Keratinocyte (primary cell): Measurements from ENCODE around the gene CD8B2. TPM values are rescaled to one million over a fixed set of nuclear protein-coding genes. Genes with fewer than 3 reads are reported as not detected.
A peak's percentile ranks its signal among the peaks of the same experiment; 100 is the strongest.
"Not testable (repeated sequence)": the region's sequence is repeated elsewhere in the genome, so short reads cannot be mapped to it uniquely, and the experiment has no call there.

Experiments used
- DNase-seq: peaks from one replicate; pipeline ENCODE4 v3.0.0-alpha.2; 2011; ENCODE audit warnings: low read depth, missing footprints, low spot score
- FAIRE-seq: peaks from 2 replicates; lab custom pipeline; 2011; peaks lifted over from hg19 to GRCh38; lab: Jason Lieb, UNC
- H2AFZ ChIP-seq: 2 replicates; pipeline ENCODE4 v1.6.0; 2012; ENCODE audit warnings: low read length, control low read depth, inconsistent platforms; ENCODE audit not compliant: control insufficient read depth
- H3K27ac ChIP-seq: 2 replicates; pipeline ENCODE4 v1.5.1; 2011; ENCODE audit warnings: low read length; ENCODE audit not compliant: control insufficient read depth, insufficient read depth
- H3K27me3 ChIP-seq: 3 replicates; pipeline ENCODE4 v1.6.0; 2011; ENCODE audit warnings: low read length; ENCODE audit not compliant: control insufficient read depth, insufficient read depth; ENCODE audit errors: extremely low read depth
- H3K36me3 ChIP-seq, 2 experiments: 2 replicates in 1 of 2; 3 replicates in 1 of 2; pipeline ENCODE4 v1.5.1; 2011; ENCODE audit warnings: low read length in 2 of 2, mild to moderate bottlenecking in 1 of 2; ENCODE audit not compliant: control insufficient read depth in 2 of 2, insufficient read depth in 2 of 2; ENCODE audit errors: extremely low read depth in 1 of 2
- H3K4me1 ChIP-seq: 3 replicates; pipeline ENCODE4 v1.5.1; 2011; ENCODE audit warnings: low read length; ENCODE audit not compliant: control insufficient read depth, insufficient read depth; ENCODE audit errors: extremely low read depth
- H3K4me2 ChIP-seq: 3 replicates; pipeline ENCODE4 v1.6.0; 2011; ENCODE audit warnings: low read depth, low read length; ENCODE audit not compliant: control insufficient read depth, insufficient read depth; ENCODE audit errors: extremely low read depth
- H3K4me3 ChIP-seq, 3 experiments: fragments of 200-600 bp in 1 of 3; sonication (generic) in 1 of 3; 2 replicates in 2 of 3; 3 replicates in 1 of 3; pipeline ENCODE4 v1.5.1; 2011 to 2016; ENCODE audit warnings: low read length in 3 of 3, mild to moderate bottlenecking in 3 of 3, control low read depth in 2 of 3, inconsistent platforms in 1 of 3, low read depth in 1 of 3, mixed read lengths in 1 of 3, mixed run types in 1 of 3, moderate library complexity in 1 of 3; ENCODE audit not compliant: control insufficient read depth in 2 of 3, insufficient read depth in 2 of 3; ENCODE audit errors: extremely low read depth in 1 of 3
- H3K79me2 ChIP-seq: 2 replicates; pipeline ENCODE4 v1.6.0; 2012; ENCODE audit warnings: low read length; ENCODE audit not compliant: control insufficient read depth, insufficient read depth
- H3K9ac ChIP-seq: 3 replicates; pipeline ENCODE4 v1.6.0; 2011; ENCODE audit warnings: low read length; ENCODE audit not compliant: control insufficient read depth, insufficient read depth; ENCODE audit errors: extremely low read depth
- H3K9me1 ChIP-seq: 3 replicates; pipeline ENCODE4 v1.6.0; 2011; ENCODE audit warnings: low read length; ENCODE audit not compliant: control insufficient read depth, insufficient read depth; ENCODE audit errors: extremely low read depth
- H3K9me3 ChIP-seq: 2 replicates; pipeline ENCODE4 v1.5.1; 2012; ENCODE audit warnings: low read depth, low read length; ENCODE audit not compliant: control insufficient read depth
- H4K20me1 ChIP-seq: 3 replicates; pipeline ENCODE4 v1.6.0; 2011; ENCODE audit warnings: low read length; ENCODE audit not compliant: control insufficient read depth, insufficient read depth; ENCODE audit errors: extremely low read depth
- CTCF ChIP-seq, 3 experiments: IDR thresholded peaks in 1 of 3; conservative IDR thresholded peaks in 1 of 3; optimal IDR thresholded peaks in 1 of 3; 2 replicates in 2 of 3; 3 replicates in 1 of 3; pipeline versions ENCODE3 to v1.5.1; 2011; ENCODE audit warnings: low read length in 3 of 3, mild to moderate bottlenecking in 3 of 3, moderate library complexity in 2 of 3, control low read depth in 1 of 3, inconsistent platforms in 1 of 3; ENCODE audit not compliant: insufficient read depth in 2 of 3; ENCODE audit errors: extremely low read depth in 1 of 3
- dilution Hi-C: fragments of 300-500 bp; cut with MboI; formaldehyde crosslinking; loops from one replicate; pipeline ENCODE4 v1.7.0; 2020; ENCODE audit warnings: low sequenced_read_pairs; ENCODE audit not compliant: extremely low pct_ligation_motif_present
- polyA minus RNA-seq, 3 experiments: library from RNA; depleted of rRNA, polyadenylated mRNA; stranded (reverse); fragments of >200 nt; gene quantifications; 1 replicate in 1 of 3; 2 replicates in 1 of 3; 3 replicates in 1 of 3; pipeline ENCODE4 v1.2.3, GENCODE V29; 2011
- polyA plus RNA-seq, 5 experiments: library from polyadenylated mRNA; depleted of rRNA in 3 of 5; stranded (reverse) in 3 of 5; stranded (forward) in 1 of 5; unstranded in 1 of 5; fragments of >200 nt; gene quantifications; 1 replicate in 1 of 5; 2 replicates in 3 of 5; 3 replicates in 1 of 5; pipeline versions ENCODE4 v1.2.1 to v1.2.3, GENCODE V29; 2011 to 2012; ENCODE audit warnings: missing spikeins in 2 of 5, low read depth in 1 of 5, low replicate concordance in 1 of 5

CD8B2 gene
- polyA plus RNA-seq: not detected in 3 replicates
- polyA plus RNA-seq (2011; ENCODE audit: low read depth): not detected
- not detected in 2 replicates for polyA plus RNA-seq (2011; cell fraction: cytosol; rRNA removed)
- polyA plus RNA-seq (2011; cell fraction: nucleus; rRNA removed): not detected in 2 replicates
- not detected in 2 replicates for polyA plus RNA-seq (2012; ENCODE audit: low replicate concordance)
- polyA minus RNA-seq: not detected in 3 replicates
- not detected for polyA minus RNA-seq (2011; cell fraction: cytosol; rRNA and poly(A)+ RNA removed)
- not detected in 2 replicates for polyA minus RNA-seq (2011; cell fraction: nucleus; rRNA and poly(A)+ RNA removed)

DNA sequence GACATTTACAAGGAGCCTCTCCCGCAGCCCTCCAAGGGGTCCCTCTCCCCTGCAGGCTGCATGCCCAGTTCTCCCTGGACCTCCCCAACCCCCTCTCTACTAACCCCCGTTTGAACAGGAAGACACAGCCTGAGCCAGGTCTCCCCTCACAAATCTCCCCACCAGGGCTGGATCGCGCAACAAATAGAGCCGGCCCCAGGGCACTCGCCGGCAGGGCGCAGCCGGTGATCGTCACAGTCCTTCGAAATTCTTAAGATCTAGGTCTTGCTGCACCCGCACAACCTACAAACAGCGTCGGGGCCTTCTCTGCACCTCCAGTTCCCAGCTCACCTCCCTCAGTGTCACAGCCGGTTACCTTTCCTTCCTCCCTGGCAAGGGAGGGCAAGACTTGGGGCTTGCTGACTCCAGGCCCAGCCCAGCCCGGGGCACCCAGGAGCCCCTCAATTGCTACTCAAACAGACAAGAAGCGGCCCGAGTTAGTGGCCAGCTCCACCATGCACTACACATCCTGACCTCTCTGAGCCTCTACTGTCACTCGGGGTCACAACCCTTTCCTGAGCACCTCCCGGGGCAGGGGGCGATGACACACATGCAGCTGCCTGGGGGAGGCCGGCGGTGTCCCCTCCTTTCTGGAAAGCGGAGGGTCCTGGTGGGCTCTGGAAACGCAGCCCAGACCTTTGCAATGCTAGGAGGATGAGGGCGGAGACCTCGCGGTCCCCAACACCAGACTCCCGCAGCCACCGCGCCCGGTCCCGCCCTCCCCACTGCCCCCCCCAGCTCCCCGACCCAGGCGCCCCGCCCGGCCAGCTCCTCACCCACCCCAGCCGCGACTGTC, at the start of gene CD8B2:
CD8B2 (plus strand) TSS at position 814 of the 835 bp plus-strand sequence. CDS start 63 bp downstream, outside the sequence.
- H3K4me1 ChIP-seq, H3K4me3 ChIP-seq, H3K4me2 ChIP-seq, FAIRE-seq, DNase-seq, H3K27ac ChIP-seq, H3K9me1 ChIP-seq, H2AFZ ChIP-seq, H3K79me2 ChIP-seq, H3K9me3 ChIP-seq, H3K36me3 ChIP-seq, dilution Hi-C loops, H3K27me3 ChIP-seq, H3K9ac ChIP-seq, H4K20me1 ChIP-seq: not testable (repeated sequence)

DNA sequence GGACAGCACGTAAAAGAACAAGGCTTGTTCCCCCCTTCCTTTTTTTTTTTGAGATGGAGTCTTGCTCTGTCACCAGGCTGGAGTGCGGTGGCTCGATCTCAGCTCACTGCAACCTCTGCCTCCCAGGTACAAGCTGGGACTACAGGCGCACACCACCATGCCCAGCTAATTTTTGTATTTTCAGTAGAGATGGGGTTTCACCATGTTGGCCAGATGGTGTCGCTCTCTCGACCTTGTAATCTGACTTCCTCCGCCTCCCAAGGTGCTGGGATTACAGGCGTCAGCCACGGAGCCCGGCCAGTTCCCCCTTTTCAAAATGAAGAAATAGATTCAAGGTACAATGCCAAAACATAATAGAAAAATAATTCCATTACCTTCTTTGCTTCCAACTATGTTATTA, 25.3 kb upstream of the CD8B2 start:
- H3K79me2 ChIP-seq, DNase-seq, dilution Hi-C loops: not testable (repeated sequence)

GRCh38 chr2:106467516-106467915, 19.6 kb upstream of the CD8B2 start:
- H3K4me1 ChIP-seq, dilution Hi-C loops, H3K36me3 ChIP-seq, H3K9me1 ChIP-seq, H3K9me3 ChIP-seq, H4K20me1 ChIP-seq, H3K4me3 ChIP-seq, H2AFZ ChIP-seq, DNase-seq, H3K9ac ChIP-seq, H3K4me2 ChIP-seq, FAIRE-seq, H3K27ac ChIP-seq, H3K79me2 ChIP-seq, H3K27me3 ChIP-seq: not testable (repeated sequence)

More for the DNA sequence above, 25.3 kb upstream of the CD8B2 start:
- not testable (repeated sequence) for FAIRE-seq, H3K4me3 ChIP-seq, H3K9ac ChIP-seq, H3K4me2 ChIP-seq, H3K27ac ChIP-seq, H2AFZ ChIP-seq, H4K20me1 ChIP-seq, H3K9me1 ChIP-seq, H3K36me3 ChIP-seq, H3K4me1 ChIP-seq, H3K9me3 ChIP-seq, H3K27me3 ChIP-seq
- peak in 1 of 3 experiments; percentile 5 for TF ChIP-seq CTCF (optimal IDR thresholded peaks at IDR 0.05 in 1 of 3, IDR thresholded peaks at IDR 0.05 in 1 of 3, conservative IDR thresholded peaks at IDR 0.05 in 1 of 3; ENCODE audit: extremely low read depth in 1 of 3, insufficient read depth in 2 of 3, low read length in 3 of 3)

- H2AFZ ChIP-seq, H3K9ac ChIP-seq, H3K27ac ChIP-seq, dilution Hi-C loops, H3K9me1 ChIP-seq, H3K9me3 ChIP-seq, H3K79me2 ChIP-seq, H3K27me3 ChIP-seq, H3K4me2 ChIP-seq, H4K20me1 ChIP-seq, DNase-seq, H3K36me3 ChIP-seq, H3K4me3 ChIP-seq, H3K4me1 ChIP-seq, FAIRE-seq: not testable (repeated sequence)
Observed at GRCh38 chr2:106468107-106468506, 19.1 kb upstream of the CD8B2 start, which contains the start of gene RGPD3. Gene RGPD3 (minus strand): TSS chr2:106468413. CDS start chr2:106468288, 125 bp downstream.
